CD4-positive, alpha-beta T cell (primary cell): Measurements from ENCODE around the gene TRIM44. TPM values are rescaled to one million over a fixed set of nuclear protein-coding genes. Genes with fewer than 3 reads are reported as not detected.

Experiments
- ATAC-seq: fragments of 200-7000 bp; cut with Tn5 transposase; one replicate; pipeline ENCODE4 v1.10.0; 2022; ENCODE audit warnings: mild to moderate bottlenecking; ENCODE audit not compliant: poor library complexity
- CTCF ChIA-PET: fragments of 350-600 bp; sonication (Branson Sonifier 250); formaldehyde crosslinking; loops from one replicate; lab custom pipeline; 2021; ENCODE audit warnings: antibody characterized with exemption, inconsistent platforms; lab: Charles Lee
- POLR2A ChIA-PET: fragments of 350-600 bp; sonication (Branson Sonifier 250); formaldehyde crosslinking; loops from one replicate; lab custom pipeline; 2021; ENCODE audit warnings: antibody characterized with exemption, inconsistent platforms; lab: Charles Lee
- DNase-seq, 14 experiments: peaks; one replicate each; pipeline ENCODE4 v3.0.0-alpha.2; 2013 to 2020; ENCODE audit warnings: mixed read lengths in 2 of 14
- H3K27ac ChIP-seq, 2 donors: one replicate each; pipeline versions ENCODE4 v1.5.1 to v1.7.0; 2013; ENCODE audit warnings: low read length in 2 of 2, low read depth in 1 of 2, mild to moderate bottlenecking in 1 of 2
- H3K27me3 ChIP-seq, 2 experiments: 1 replicate in 1 of 2; 2 replicates in 1 of 2; pipeline versions ENCODE4 v1.6.1 to v1.7.0; 2013; ENCODE audit warnings: low read length in 2 of 2, control low read depth in 1 of 2, mild to moderate bottlenecking in 1 of 2, moderate library complexity in 1 of 2; ENCODE audit not compliant: insufficient read depth in 2 of 2, control insufficient read depth in 1 of 2
- H3K36me3 ChIP-seq: one replicate; pipeline ENCODE4 v1.6.1; 2013; ENCODE audit warnings: low read length, control low read depth; ENCODE audit not compliant: insufficient read depth
- H3K4me1 ChIP-seq: one replicate; pipeline ENCODE4 v1.6.1; 2013; ENCODE audit warnings: low read length, control low read depth; ENCODE audit not compliant: insufficient read depth
- H3K4me3 ChIP-seq: one replicate; pipeline ENCODE4 v1.5.1; 2013; ENCODE audit warnings: mild to moderate bottlenecking, low read length, moderate library complexity
- H3K9me3 ChIP-seq, 2 experiments: 1 replicate in 1 of 2; 2 replicates in 1 of 2; pipeline versions ENCODE4 v1.6.1 to v1.7.0; 2013; ENCODE audit warnings: low read length in 2 of 2, mild to moderate bottlenecking in 2 of 2, control low read depth in 1 of 2, moderate library complexity in 1 of 2; ENCODE audit not compliant: control insufficient read depth in 1 of 2, insufficient read depth in 1 of 2
- H3K27ac Mint-ChIP-seq: one replicate; pipeline ENCODE4 v1.8.0; 2020; ENCODE audit warnings: mixed read lengths
- H3K27me3 Mint-ChIP-seq: one replicate; pipeline ENCODE4 v1.8.0; 2021; ENCODE audit warnings: mixed read lengths
- H3K36me3 Mint-ChIP-seq: one replicate; pipeline ENCODE4 v1.8.0; 2021; ENCODE audit warnings: low read depth, mixed read lengths
- H3K4me1 Mint-ChIP-seq: one replicate; pipeline ENCODE4 v1.8.0; 2021; ENCODE audit warnings: low read depth, mixed read lengths
- H3K4me3 Mint-ChIP-seq: one replicate; pipeline ENCODE4 v1.8.0; 2020; ENCODE audit warnings: mild to moderate bottlenecking, mixed read lengths
- H3K9me3 Mint-ChIP-seq: one replicate; pipeline ENCODE4 v1.8.0; 2020; ENCODE audit warnings: mixed read lengths
- CTCF ChIP-seq: fragments of 200-600 bp; IDR thresholded peaks from one replicate; pipeline ENCODE4 v1.8.0; 2022; ENCODE audit warnings: antibody characterized with exemption, mild to moderate bottlenecking
- intact Hi-C, 2 experiments: fragments of 100-400 bp; cut with DNase I in 1 of 2; cut with micrococcal nuclease in 1 of 2; formaldehyde crosslinking; loops; one replicate each; pipeline versions ENCODE4 v1.15.1 to v1.9.0; 2023 to 2025; cut with DNase I, micrococcal nuclease
- total RNA-seq, 174 experiments: library from RNA in 2 of 174; stranded (reverse) in 2 of 174; gene quantifications; one replicate each; pipeline ENCODE4 v1.2.3 and lab custom pipeline; 2021 to 2026

Gene TRIM44
- total RNA-seq, 2 experiments from 2014 or later, result 32.1 to 36.7 TPM

- H3K9me3 Mint-ChIP-seq, result no peaks in the 10 kb centered on the region
- H3K4me1 Mint-ChIP-seq, result peaks cover 36% of the 10 kb centered on the region
- ChIA-PET CTCF (no interaction called here), POLR2A (no interaction called here)
- H3K36me3 ChIP-seq, result peaks cover 42% of the 10 kb centered on the region
- DNase-seq (no peak), ATAC-seq (no peak)
- H3K27me3 ChIP-seq, result no peaks in the 10 kb centered on the region
- no peaks in the 10 kb centered on the region for H3K9me3 ChIP-seq
- no peak overlapping the region for H3K4me3 ChIP-seq
- TF ChIP-seq CTCF, result no peak
- intact Hi-C loops, result no loop called here
- peak overlapping the region; percentile 1 for H3K4me3 Mint-ChIP-seq
- no peak overlapping the region for H3K27ac ChIP-seq
- H3K4me1 ChIP-seq, result no peaks in the 10 kb centered on the region
- no peak overlapping the region for H3K27ac Mint-ChIP-seq
- H3K27me3 Mint-ChIP-seq, result no peaks in the 10 kb centered on the region
- peaks cover 94% of the 10 kb centered on the region for H3K36me3 Mint-ChIP-seq
Observed at GRCh38 chr11:35689081-35689996, 26.8 kb downstream of the TRIM44 start.

- Histone ChIP-seq H3K27ac (no peak overlapping the region), H3K4me3 (no peak overlapping the region), H3K36me3 (peaks cover 2% of the 10 kb centered on the region), H3K27me3 (no peaks in the 10 kb centered on the region), H3K4me1 (no peaks in the 10 kb centered on the region), H3K9me3 (peaks cover 0 to 10% of the 10 kb centered on the region in 2 experiments)
- ATAC-seq, result no peak
- Mint-ChIP-seq H3K27me3 (no peaks in the 10 kb centered on the region), H3K9me3 (no peaks in the 10 kb centered on the region), H3K27ac (no peak overlapping the region), H3K4me1 (no peaks in the 10 kb centered on the region), H3K36me3 (peaks cover 36% of the 10 kb centered on the region), H3K4me3 (no peak overlapping the region)
- intact Hi-C loops, result no loop called here
- POLR2A ChIA-PET, result no interaction called here
- TF ChIP-seq CTCF, result no peak
- DNase-seq, result no peak
- CTCF ChIA-PET, result no interaction called here
Observed at GRCh38 chr11:35702126-35702525, 39.6 kb downstream of the TRIM44 start.

- DNase-seq (no peak), ATAC-seq (no peak)
- H3K27ac ChIP-seq, result no peak overlapping the region
- Mint-ChIP-seq H3K4me1 (peaks cover 25% of the 10 kb centered on the region), H3K9me3 (no peaks in the 10 kb centered on the region), H3K27ac (no peak overlapping the region), H3K27me3 (no peaks in the 10 kb centered on the region), H3K36me3 (no peaks in the 10 kb centered on the region), H3K4me3 (no peak overlapping the region)
- ChIA-PET CTCF (no interaction called here), POLR2A (no interaction called here)
- intact Hi-C loops, result no loop called here
- TF ChIP-seq CTCF, result no peak
- H3K4me3 ChIP-seq, result no peak overlapping the region
- no peaks in the 10 kb centered on the region for H3K9me3 ChIP-seq
- no peaks in the 10 kb centered on the region for H3K4me1 ChIP-seq
- no peaks in the 10 kb centered on the region for H3K27me3 ChIP-seq
- H3K36me3 ChIP-seq, result no peaks in the 10 kb centered on the region
Observed at GRCh38 chr11:35709376-35709775, 46.8 kb downstream of the TRIM44 start.
